CD4-positive, alpha-beta T cell treated with Interleukin-15 for 1 hour (primary cell): ENCODE measurements around the gene KDM3B.

ENCODE experiments used
- DNase-seq: peaks from one replicate; pipeline ENCODE4 v3.0.0-alpha.2; 2020

Gene KDM3B

DNA sequence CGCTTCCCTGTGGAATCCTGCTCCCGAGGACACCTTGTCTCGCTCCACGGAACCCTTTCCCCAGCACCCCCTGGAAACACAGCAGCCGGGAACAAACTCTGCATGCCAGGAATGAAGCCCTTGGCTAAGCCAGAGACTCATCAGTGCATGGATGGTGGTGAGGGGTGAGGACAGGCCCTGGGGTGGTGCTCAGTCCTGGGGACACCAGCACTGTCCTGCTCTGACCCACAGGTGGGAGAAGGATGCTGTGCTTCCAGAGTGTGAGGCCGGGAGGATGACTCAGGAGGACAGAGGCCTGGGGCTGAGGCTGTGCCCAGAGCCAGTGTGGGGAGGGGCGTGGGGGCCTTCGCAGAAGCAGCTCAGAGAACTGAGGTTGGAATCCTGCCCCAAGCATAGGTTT is 101.6 kb downstream of the KDM3B start:
- no peak for DNase-seq

DNA sequence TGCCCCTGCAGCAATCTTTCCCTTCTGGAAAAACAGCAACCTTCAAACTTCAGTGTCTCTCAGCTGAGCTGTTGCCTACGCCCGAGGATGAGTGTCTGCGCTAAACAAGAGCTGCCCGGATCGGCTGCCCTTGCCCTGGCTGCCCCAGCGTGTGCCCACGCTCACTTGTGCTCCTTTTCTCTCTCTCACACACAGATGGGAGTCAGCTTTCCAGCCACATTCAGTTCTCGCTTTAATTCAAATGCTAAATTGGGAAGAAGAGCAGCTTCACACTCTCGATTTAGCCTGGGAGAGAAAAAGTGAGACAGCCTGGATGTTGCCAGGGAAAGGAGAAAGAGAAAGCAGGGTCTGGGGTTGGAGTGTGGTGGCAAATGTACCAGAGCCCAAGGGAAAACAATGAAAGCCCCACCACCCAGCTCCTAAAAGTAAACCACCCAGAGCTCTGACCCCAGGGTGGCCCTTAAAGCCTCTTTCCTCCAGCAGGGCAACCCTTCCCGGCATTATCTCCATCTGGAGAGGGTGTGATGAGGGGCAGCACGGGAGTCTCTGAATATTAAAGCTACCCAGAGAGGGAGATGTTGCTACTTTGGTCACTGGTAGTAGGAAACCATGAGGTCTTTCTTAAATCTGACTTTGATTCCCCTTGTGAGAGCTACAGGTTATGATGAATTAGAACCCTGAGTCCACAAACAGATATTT is 102.9 kb downstream of the KDM3B start:
- no peak for DNase-seq

DNA sequence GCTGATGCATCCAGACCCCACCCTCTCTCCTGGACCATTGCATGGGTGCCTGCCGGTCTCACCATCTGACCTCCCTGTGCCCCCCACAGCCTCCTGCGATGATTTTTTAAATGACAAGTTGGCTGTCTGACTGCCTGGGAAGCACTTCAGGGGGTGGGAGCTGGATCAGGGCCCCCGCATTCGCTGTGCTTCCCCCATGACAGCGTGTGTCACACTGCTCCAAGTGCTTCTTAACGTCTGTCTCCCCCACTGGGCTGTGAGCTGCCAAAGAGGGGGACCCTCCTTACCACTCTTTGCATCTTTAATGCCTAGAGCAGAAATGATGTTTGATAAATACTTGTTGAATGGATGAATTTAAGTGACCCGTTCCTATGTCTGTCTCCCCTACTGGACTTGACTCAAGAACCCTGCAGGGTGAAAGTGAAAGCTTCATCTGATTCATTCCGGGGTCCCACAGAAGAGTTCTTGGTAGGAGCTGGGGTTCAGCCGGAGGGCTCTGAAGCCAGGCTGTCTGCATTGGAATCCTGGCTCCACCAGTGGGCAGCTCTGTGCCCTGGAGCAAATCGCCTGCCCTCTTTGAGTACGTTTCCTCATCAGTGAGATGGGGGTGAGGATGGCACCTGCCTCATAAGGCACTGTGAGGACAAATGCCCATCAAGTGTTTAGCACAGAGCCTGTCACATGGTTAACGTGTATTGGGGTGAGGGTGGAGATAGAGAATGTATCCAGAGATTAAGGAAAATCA is 105.2 kb downstream of the KDM3B start:
- DNase-seq, result no peak

DNA sequence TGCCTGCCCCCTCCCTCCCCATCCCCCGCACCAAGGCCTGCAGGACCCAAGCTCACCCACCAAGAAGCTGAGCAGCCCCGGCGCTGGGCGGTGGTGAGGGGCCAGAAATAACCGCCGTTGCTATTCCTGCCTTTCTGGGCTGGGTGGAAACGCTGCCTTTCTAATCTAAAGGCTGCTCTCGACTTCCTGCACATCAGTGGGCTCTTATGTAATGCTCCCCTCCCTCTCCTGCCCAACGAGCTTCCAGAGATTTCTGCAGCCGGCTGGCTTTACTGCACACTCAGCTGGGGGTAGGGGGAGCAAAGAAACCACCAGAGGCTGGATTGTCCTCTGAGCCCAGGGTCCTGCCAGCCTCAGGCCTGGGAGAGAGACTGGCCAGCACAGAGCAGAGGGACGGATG is 105.9 kb downstream of the KDM3B start:
- no peak for DNase-seq

DNA sequence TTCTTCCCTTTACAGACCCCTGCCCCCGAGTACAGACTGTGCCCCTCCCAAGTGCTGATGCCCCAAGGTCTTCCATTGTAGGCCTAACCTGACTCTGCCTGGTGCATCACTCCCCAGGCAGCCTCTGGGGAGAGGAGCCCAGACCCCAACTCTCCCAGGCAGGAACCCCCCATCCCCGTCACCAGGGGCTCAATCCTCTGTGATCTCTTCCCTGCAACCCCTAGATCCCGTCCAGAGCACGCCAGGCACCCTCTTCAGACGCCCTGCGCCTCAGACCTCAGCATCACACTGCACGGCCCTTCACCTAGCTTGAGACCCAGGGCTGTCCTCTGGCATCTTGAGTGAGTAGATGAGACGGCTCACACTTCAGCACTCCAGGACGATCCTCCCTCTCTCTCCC is 106.4 kb downstream of the KDM3B start:
- no peak for DNase-seq

DNA sequence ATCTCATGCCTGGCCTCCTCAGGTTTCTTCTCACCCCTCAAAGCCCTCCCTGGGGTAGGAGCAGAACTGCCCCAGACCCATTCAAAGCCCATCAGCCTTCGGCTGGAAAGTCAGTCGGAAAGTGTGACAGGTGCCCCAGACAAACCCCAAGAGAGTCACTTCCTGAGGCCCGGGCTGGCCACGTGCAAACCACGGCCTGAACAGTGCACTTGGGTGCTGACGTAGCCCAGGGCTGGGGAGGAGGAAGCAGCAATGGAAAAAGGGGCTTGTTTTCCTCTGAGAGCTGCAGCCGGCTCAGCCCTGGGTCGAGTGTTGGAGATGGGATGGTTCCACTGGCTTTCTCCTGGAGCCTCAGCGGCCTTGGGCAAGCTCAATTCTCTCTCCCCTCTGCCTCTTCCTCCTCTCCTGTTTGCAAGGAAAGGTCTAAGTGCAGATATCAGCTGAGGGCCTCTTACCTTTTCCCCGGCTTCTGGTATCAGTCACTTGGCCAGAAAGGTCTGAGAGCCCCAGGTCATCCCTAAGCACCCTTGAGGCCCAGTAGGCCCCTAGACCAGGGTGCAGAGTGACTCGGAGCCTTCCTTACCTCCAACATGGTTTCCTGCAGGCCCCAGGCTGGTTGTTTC is 106.9 kb downstream of the KDM3B start:
- peak; percentile 83 for DNase-seq

DNA sequence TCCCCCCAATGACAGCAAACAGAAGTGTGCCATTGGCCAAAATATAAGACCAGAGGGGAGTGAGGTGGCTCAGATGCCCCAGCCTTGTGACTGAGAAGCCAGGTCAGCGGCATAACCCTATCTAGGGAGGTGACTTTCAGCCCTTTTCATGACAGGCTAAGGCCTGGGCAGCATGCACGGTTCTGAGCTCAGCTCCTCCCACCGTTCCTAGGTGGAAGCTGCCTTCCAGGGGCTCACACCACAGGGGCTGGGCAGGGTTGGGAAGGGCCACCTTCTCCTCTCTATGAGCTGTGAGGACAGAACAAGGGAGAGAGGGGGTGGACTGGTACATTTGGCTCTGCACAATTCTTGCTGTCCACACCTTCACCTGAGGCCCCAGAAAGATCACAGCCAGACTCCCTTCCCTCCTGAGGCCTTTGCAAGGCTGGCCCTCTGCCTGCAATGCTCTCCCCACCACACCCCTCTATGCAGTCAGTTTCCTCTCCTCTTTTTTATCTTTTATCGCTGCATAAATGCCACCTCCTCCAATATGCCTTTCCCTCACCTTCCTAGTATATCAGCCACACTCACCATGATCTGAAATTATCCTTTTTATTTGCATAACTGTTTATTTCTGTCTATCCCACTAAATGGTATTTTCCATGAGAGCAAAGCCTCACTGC is 107.7 kb downstream of the KDM3B start:
- DNase-seq, result no peak

DNA sequence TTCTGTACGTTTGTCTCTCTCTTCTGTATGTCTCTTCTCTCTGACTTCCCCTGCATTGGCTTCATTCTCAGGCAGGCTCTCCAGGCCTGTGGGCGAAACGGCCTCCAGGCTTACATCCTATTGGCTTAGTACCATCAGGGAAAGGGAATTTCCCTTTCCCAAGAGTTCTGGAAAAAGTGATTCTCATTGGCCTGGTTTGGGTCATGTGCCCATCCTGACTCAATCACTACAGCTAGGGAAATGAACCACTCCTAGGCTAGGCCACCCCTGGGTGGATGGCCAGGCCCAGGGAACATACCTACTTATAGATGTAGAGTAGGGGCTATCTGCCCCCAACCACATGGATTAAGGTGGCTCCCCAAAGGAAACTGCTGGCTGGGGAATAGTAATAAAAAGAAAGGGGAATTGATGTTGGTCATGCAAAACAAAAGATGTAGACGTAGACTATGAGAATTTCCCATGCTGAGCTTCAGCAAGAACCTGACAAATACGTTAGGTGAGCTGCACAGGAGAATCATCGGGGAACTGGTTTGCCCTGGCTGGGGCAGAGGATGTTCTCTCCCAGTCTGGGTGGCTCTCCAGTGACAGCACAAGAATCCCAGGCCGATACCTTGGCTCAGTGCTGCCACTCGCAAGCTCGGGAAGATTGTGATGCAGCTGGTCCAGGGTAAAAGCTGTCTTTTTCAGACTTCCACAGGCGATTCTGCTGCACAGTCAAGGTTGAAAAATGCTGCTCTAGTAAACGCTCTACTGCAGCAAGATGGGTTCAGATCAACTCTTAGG is 109.0 kb downstream of the KDM3B start:
- no peak for DNase-seq

DNA sequence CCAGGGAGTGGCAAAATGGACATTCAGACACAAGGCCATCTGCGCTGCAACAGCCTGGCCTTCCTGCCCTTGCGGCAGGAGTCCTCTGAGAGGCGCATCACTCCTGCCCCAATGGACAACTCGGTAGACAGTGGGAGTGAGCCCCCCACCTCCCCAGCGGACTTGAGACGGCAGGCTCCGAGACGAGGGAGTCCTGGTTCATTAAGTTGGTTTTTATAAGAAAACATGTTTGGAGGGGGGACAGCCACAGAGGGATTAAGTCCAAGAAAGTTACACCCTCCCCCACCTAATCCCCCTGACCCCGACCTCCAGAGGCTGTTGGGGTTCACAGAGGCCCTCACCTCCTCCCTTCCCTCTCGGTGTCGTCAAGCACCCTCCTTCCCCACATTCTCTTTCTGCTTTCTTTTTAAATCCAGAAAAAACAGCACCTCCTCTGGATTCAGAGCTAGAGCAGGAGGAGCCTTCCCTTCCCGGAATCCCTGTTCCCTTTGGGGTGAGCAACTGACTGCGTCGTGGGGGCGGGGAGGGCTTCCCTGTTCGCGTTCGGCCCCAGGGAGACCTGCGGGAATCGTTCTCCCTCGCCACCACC is 111.0 kb downstream of the KDM3B start:
- no peak for DNase-seq

DNA sequence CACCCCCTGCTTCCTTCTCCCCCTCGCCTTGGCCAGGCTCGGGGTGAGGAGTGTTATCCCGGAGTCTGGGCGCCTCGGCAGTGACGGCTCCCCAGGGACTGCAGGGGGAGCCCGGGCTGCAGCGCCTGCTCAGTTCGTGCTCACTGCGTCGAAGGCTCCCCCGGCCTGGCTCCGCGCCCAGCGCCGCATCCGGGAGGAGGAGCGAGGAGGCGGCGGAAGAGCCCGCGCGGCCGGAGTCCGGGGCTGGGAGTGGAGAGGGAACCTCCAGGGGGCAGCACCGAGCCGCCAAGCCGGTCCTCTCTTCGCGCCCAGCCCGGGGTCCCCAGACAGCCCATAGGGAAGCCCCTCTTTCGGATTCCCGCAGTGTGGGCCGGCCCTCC is 111.5 kb downstream of the KDM3B start:
- peak; percentile 94 for DNase-seq

DNA sequence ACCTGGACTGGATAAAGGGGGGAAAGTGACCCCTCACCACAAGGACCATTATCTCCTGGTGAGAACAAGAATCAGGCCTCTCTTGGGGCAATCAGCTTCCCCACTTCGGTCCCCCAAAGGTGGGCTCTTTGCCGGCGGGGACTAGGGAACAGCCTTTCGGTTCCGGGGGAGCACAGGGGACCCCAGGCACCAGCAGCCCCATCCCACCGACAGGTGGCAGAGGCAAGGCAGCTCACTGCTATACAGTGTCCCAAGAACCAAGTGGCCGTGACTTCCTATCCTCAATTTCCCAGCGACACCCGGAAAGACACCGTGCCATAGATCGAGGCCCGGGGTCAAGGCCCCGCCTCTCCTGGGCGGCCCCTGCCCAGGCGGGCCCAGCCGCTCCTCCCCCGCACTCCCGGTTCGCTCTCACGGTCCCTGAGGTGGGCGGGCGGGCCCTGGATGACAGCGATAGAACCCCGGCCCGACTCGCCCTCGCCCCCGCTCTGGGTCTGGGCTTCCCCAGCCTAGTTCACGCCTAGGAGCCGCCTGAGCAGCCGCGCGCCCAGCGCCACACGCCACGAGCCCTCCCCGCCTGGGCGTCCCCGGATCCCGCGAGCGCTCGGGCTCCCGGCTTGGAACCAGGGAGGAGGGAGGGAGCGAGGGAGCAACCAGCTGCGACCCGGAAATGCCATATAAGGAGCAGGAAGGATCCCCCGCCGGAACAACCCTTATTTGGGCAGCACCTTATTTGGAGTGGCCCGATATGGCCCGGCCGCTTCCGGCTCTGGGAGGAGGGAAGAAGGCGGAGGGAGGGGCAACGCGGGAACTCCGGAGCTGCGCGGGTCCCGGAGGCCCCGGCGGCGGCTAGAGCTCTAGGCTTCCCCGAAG is 112.1 kb downstream of the KDM3B start:
- DNase-seq, result peak; percentile 96

DNA sequence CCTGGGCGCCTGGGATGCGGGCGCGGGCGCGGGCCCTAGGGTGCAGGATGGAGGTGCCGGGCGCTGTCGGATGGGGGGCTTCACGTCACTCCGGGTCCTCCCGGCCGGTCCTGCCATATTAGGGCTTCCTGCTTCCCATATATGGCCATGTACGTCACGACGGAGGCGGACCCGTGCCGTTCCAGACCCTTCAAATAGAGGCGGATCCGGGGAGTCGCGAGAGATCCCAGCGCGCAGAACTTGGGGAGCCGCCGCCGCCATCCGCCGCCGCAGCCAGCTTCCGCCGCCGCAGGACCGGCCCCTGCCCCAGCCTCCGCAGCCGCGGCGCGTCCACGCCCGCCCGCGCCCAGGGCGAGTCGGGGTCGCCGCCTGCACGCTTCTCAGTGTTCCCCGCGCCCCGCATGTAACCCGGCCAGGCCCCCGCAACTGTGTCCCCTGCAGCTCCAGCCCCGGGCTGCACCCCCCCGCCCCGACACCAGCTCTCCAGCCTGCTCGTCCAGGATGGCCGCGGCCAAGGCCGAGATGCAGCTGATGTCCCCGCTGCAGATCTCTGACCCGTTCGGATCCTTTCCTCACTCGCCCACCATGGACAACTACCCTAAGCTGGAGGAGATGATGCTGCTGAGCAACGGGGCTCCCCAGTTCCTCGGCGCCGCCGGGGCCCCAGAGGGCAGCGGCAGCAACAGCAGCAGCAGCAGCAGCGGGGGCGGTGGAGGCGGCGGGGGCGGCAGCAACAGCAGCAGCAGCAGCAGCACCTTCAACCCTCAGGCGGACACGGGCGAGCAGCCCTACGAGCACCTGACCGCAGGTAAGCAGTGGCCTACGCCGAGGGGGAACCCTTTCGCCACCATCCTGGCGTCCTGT is 113.0 kb downstream of the KDM3B start, which contains the start of gene EGR1:
EGR1 (plus strand) TSS at position 219 of the 864 bp plus-strand sequence; CDS start at position 502, 283 bp downstream.
- peak; percentile 96 for DNase-seq

DNA sequence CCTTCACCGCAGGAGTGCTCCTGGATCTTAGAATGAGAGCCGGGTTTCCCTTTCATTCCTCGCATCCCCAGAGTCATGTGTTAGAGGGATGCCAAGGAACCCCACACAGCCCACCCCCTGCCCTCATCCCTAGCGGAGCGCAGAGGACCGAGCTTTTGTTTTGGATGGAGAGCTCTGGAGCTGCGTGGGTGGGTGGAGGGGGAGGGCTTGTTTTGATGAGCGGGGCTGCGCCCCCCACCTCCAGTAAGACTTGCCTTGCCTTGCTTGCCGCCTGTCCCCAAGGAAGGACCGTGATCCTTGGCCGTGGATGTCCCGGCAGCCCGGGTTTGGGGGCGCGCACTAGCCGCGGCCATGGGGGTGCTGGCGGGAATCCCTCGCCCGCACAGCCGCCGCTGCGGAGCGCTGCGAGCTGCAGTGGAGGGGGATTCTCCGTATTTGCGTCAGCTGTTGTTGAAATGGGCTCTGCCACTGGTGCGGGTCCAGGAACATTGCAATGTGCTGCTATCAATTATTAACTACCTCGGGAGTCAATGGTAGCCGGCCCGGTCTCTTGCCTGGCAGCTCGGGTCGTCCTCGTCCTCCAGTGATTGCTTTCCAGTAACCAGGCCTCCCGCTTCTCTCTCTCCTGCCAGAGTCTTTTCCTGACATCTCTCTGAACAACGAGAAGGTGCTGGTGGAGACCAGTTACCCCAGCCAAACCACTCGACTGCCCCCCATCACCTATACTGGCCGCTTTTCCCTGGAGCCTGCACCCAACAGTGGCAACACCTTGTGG is 113.8 kb downstream of the KDM3B start:
- no peak for DNase-seq

DNA sequence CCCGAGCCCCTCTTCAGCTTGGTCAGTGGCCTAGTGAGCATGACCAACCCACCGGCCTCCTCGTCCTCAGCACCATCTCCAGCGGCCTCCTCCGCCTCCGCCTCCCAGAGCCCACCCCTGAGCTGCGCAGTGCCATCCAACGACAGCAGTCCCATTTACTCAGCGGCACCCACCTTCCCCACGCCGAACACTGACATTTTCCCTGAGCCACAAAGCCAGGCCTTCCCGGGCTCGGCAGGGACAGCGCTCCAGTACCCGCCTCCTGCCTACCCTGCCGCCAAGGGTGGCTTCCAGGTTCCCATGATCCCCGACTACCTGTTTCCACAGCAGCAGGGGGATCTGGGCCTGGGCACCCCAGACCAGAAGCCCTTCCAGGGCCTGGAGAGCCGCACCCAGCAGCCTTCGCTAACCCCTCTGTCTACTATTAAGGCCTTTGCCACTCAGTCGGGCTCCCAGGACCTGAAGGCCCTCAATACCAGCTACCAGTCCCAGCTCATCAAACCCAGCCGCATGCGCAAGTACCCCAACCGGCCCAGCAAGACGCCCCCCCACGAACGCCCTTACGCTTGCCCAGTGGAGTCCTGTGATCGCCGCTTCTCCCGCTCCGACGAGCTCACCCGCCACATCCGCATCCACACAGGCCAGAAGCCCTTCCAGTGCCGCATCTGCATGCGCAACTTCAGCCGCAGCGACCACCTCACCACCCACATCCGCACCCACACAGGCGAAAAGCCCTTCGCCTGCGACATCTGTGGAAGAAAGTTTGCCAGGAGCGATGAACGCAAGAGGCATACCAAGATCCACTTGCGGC is 114.6 kb downstream of the KDM3B start:
- no peak for DNase-seq

DNA sequence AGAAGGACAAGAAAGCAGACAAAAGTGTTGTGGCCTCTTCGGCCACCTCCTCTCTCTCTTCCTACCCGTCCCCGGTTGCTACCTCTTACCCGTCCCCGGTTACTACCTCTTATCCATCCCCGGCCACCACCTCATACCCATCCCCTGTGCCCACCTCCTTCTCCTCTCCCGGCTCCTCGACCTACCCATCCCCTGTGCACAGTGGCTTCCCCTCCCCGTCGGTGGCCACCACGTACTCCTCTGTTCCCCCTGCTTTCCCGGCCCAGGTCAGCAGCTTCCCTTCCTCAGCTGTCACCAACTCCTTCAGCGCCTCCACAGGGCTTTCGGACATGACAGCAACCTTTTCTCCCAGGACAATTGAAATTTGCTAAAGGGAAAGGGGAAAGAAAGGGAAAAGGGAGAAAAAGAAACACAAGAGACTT is 115.2 kb downstream of the KDM3B start:
- DNase-seq, result no peak

DNA sequence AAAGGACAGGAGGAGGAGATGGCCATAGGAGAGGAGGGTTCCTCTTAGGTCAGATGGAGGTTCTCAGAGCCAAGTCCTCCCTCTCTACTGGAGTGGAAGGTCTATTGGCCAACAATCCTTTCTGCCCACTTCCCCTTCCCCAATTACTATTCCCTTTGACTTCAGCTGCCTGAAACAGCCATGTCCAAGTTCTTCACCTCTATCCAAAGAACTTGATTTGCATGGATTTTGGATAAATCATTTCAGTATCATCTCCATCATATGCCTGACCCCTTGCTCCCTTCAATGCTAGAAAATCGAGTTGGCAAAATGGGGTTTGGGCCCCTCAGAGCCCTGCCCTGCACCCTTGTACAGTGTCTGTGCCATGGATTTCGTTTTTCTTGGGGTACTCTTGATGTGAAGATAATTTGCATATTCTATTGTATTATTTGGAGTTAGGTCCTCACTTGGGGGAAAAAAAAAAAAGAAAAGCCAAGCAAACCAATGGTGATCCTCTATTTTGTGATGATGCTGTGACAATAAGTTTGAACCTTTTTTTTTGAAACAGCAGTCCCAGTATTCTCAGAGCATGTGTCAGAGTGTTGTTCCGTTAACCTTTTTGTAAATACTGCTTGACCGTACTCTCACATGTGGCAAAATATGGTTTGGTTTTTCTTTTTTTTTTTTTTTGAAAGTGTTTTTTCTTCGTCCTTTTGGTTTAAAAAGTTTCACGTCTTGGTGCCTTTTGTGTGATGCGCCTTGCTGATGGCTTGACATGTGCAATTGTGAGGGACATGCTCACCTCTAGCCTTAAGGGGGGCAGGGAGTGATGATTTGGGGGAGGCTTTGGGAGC is 115.9 kb downstream of the KDM3B start:
- DNase-seq, result no peak

DNA sequence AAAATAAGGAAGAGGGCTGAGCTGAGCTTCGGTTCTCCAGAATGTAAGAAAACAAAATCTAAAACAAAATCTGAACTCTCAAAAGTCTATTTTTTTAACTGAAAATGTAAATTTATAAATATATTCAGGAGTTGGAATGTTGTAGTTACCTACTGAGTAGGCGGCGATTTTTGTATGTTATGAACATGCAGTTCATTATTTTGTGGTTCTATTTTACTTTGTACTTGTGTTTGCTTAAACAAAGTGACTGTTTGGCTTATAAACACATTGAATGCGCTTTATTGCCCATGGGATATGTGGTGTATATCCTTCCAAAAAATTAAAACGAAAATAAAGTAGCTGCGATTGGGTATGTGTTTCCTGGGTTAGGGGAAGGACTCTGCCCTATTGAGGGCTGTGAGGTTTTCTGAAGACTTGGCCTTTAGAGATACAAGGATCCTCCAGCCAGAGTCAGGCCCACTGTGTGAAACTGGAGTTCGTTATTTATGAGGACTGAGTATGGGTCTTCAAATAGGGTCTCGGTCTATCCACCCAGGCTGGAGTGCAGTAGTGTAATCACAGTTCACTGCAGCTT is 116.6 kb downstream of the KDM3B start:
- DNase-seq, result no peak
